H1 (cell line): Measurements from ENCODE around the gene DHDDS. TPM values are rescaled to one million over a fixed set of nuclear protein-coding genes. Genes with fewer than 3 reads are reported as not detected.

Experiments used
- ATF3 ChIP-seq: IDR thresholded peaks from 2 replicates; pipeline ENCODE4 v1.6.1; 2011; ENCODE audit warnings: low read depth, mild to moderate bottlenecking, low read length; ENCODE audit not compliant: insufficient read depth
- BRCA1 ChIP-seq: IDR thresholded peaks from 2 replicates; pipeline ENCODE4 v1.6.1; 2012; ENCODE audit warnings: low read depth, low read length, improper control_type of control experiment
- CBX8 ChIP-seq: fragments of 300-800, 300-1000 bp; sonication (generic); IDR thresholded peaks from 2 replicates; pipeline ENCODE4 v1.7.1; 2016; ENCODE audit warnings: low read depth, low read length, borderline replicate concordance
- EP300 ChIP-seq, 2 experiments: IDR thresholded peaks; 1 replicate in 1 of 2; 2 replicates in 1 of 2; pipeline ENCODE4 v1.6.1; 2011 to 2012; ENCODE audit warnings: low read depth in 2 of 2, low read length in 2 of 2, mild to moderate bottlenecking in 2 of 2, borderline replicate concordance in 1 of 2, inconsistent platforms in 1 of 2, moderate library complexity in 1 of 2
- FOSL1 ChIP-seq: IDR thresholded peaks from 2 replicates; pipeline ENCODE4 v1.6.1; 2011; ENCODE audit warnings: mild to moderate bottlenecking, low read depth, low read length, moderate library complexity; ENCODE audit not compliant: insufficient read depth
- GTF2F1 ChIP-seq: IDR thresholded peaks from 2 replicates; pipeline ENCODE4 v1.6.1; 2012; ENCODE audit warnings: low read depth, low read length, improper control_type of control experiment, borderline replicate concordance
- KDM4A ChIP-seq: IDR thresholded peaks from one replicate; pipeline ENCODE4 v1.7.1; 2012; ENCODE audit warnings: low read depth, mild to moderate bottlenecking, moderate library complexity, low read length, inconsistent platforms; ENCODE audit not compliant: severe bottlenecking
- NRF1 ChIP-seq: IDR thresholded peaks from 2 replicates; pipeline ENCODE4 v1.6.1; 2011; ENCODE audit warnings: mild to moderate bottlenecking, low read depth, low read length, improper control_type of control experiment
- POLR2A ChIP-seq, 2 experiments: IDR thresholded peaks; 1 replicate in 1 of 2; 2 replicates in 1 of 2; pipeline ENCODE4 v1.6.1; 2011; ENCODE audit warnings: low read depth in 2 of 2, low read length in 2 of 2, mild to moderate bottlenecking in 2 of 2; ENCODE audit errors: control extremely low read depth in 1 of 2
- POLR2AphosphoS5 ChIP-seq: IDR thresholded peaks from 2 replicates; pipeline ENCODE4 v1.6.1; 2011; ENCODE audit warnings: low read depth, low read length
- POU5F1 ChIP-seq: IDR thresholded peaks from 2 replicates; pipeline ENCODE4 v1.6.1; 2011; ENCODE audit warnings: low read depth, mild to moderate bottlenecking, low read length, moderate library complexity
- RAD21 ChIP-seq, 2 experiments: IDR thresholded peaks in 1 of 2; conservative IDR thresholded peaks in 1 of 2; 2 replicates each; pipeline ENCODE4 v1.6.1; 2011; ENCODE audit warnings: low read depth in 2 of 2, low read length in 2 of 2, improper control_type of control experiment in 1 of 2, inconsistent platforms in 1 of 2, mild to moderate bottlenecking in 1 of 2, moderate library complexity in 1 of 2
- RBBP5 ChIP-seq: IDR thresholded peaks from 2 replicates; pipeline ENCODE4 v1.7.1; 2012; ENCODE audit warnings: low read depth, mild to moderate bottlenecking, inconsistent platforms, low read length, moderate library complexity, borderline replicate concordance
- RXRA ChIP-seq: IDR thresholded peaks from 2 replicates; pipeline ENCODE4 v1.6.1; 2011; ENCODE audit warnings: low read depth, mild to moderate bottlenecking, low read length, moderate library complexity; ENCODE audit not compliant: insufficient read depth
- SIN3A ChIP-seq, 2 experiments: IDR thresholded peaks in 1 of 2; conservative IDR thresholded peaks in 1 of 2; 2 replicates each; pipeline ENCODE4 v1.6.1; 2011 to 2012; ENCODE audit warnings: low read length in 2 of 2, improper control_type of control experiment in 1 of 2, low read depth in 1 of 2, mild to moderate bottlenecking in 1 of 2
- TAF1 ChIP-seq: IDR thresholded peaks from 2 replicates; pipeline ENCODE4 v1.6.1; 2011; ENCODE audit warnings: mild to moderate bottlenecking, low read depth, low read length
- TAF7 ChIP-seq: optimal IDR thresholded peaks from 2 replicates; pipeline ENCODE3; 2011; ENCODE audit warnings: low read depth, mild to moderate bottlenecking, inconsistent platforms, low read length, moderate library complexity, borderline replicate concordance
- polyA plus RNA-seq, 7 experiments: library from polyadenylated mRNA; depleted of rRNA in 3 of 7; stranded (reverse) in 5 of 7; unstranded in 2 of 7; fragments of >200 nt in 5 of 7; fragments of 200-250 nt in 2 of 7; gene quantifications; 1 replicate in 5 of 7; 2 replicates in 1 of 7; 4 replicates in 1 of 7; pipeline versions ENCODE4 v1.2.1 to v1.2.3, GENCODE V29; 2011 to 2013; ENCODE audit warnings: missing spikeins in 2 of 7, mixed read lengths in 2 of 7
- total RNA-seq: library from RNA; stranded (reverse); fragmentation: NEBNext Ultra II Directional; extraction: Animal tissue kit (Norgen Biotek cat#: 25700); gene quantifications from 2 replicates; pipeline ENCODE4 v1.2.1, GENCODE V29; 2021

DHDDS gene
- total and polyA plus RNA-seq, 2 of the 8 experiments (the other 6 are each of a cell fraction or from before 2014, with no cell fraction given) = 28.3 to 44.6 TPM

- TF ChIP-seq KDM4A (peak; percentile 47), NRF1 (no peak), POLR2AphosphoS5 (peak; percentile 0; the same call in 1 of the 2 replicates), TAF1 (peak; percentile 75), TAF7 (peak; percentile 27), EP300 (IDR thresholded peaks at IDR 0.05; ENCODE audit: borderline replicate concordance in 1 of 2, low read depth in 2 of 2, low read length in 2 of 2) (no peak), POLR2A (IDR thresholded peaks at IDR 0.05; ENCODE audit: control extremely low read depth in 1 of 2, low read depth in 2 of 2, low read length in 2 of 2) (no peak; a peak in 1 of 3 replicates), RXRA (no peak), GTF2F1 (no peak), RAD21 (IDR thresholded peaks at IDR 0.05 in 1 of 2, conservative IDR thresholded peaks at IDR 0.05 in 1 of 2; ENCODE audit: low read depth in 2 of 2, low read length in 2 of 2) (no peak), POU5F1 (no peak), ATF3 (no peak), SIN3A (conservative IDR thresholded peaks at IDR 0.05 in 1 of 2, IDR thresholded peaks at IDR 0.05 in 1 of 2; ENCODE audit: low read depth in 1 of 2, low read length in 2 of 2) (0 out of 4 replicates have a peak, but pooled peaks of 1 of the 2 experiments have one; percentile 36), FOSL1 (no peak), BRCA1 (no peak), RBBP5 (peak; percentile 62; the same call in 1 of the 2 replicates), CBX8 (no peak)
- TF ChIP-seq, all 59 proteins: peak for 11
These were observed 68.5 kb downstream of the DHDDS start (continued) for GRCh38 chr1:26500488-26501175.
